ENCODE measurements around the gene POU2F3. TPM values are rescaled to one million over a fixed set of nuclear protein-coding genes. Genes with fewer than 3 reads are reported as not detected.

Gene POU2F3
- total RNA-seq, 1 experiment from 2014 or later = 0.62 TPM

- Histone ChIP-seq H4K20me1 (ENCODE audit: low read length) (no peaks in the 10 kb centered on the region), H3K79me2 (ENCODE audit: low read length) (no peaks in the 10 kb centered on the region), H3K9me3 (ENCODE audit: low read length) (no peaks in the 10 kb centered on the region), H3K9me2 (replicated peaks; ENCODE audit: low read length) (no peaks in the 10 kb centered on the region), H3K4me2 (ENCODE audit: low read length) (no peak overlapping the region), H3K4me3 (ENCODE audit: low read length) (no peak overlapping the region), H2AFZ (ENCODE audit: low read length) (no peak overlapping the region), H3K9ac (ENCODE audit: low read length) (no peak overlapping the region), H3F3A (ENCODE audit: low read length, unreplicated experiment) (no peaks in the 10 kb centered on the region), H3K27ac (ENCODE audit: low read length) (no peak overlapping the region), H3K36me3 (ENCODE audit: low read depth, low read length) (no peaks in the 10 kb centered on the region), H3K4me1 (ENCODE audit: insufficient read depth, low read length) (no peaks in the 10 kb centered on the region; the same call in 1 of the 2 replicates), H3K27me3 (ENCODE audit: low read length) (0 out of 2 replicates have a peak, but pooled peaks cover 2% of the 10 kb centered on the region)
- no peak for ATAC-seq
- no peak for DNase-seq
- ChIA-PET POLR2A (ENCODE audit: unreplicated experiment) (no interaction called here), CTCF (no interaction called here)
- intact Hi-C loops (cut with micrococcal nuclease) = no loop called here
- no TSS peak for BruUV-seq (replicated peaks)
- no peak for TF ChIP-seq EZH2 (IDR thresholded peaks at IDR 0.05; ENCODE audit: low read length, unreplicated experiment)
- no peak for TF ChIP-seq EZH2phosphoT487 (IDR thresholded peaks at IDR 0.05; ENCODE audit: borderline replicate concordance, low read length)
- TF ChIP-seq CTCF (conservative IDR thresholded peaks at IDR 0.05; ENCODE audit: low read depth, low read length) = no peak
Measured at GRCh38 chr11:120284272-120284671, 44.3 kb downstream of the POU2F3 start.

DNA sequence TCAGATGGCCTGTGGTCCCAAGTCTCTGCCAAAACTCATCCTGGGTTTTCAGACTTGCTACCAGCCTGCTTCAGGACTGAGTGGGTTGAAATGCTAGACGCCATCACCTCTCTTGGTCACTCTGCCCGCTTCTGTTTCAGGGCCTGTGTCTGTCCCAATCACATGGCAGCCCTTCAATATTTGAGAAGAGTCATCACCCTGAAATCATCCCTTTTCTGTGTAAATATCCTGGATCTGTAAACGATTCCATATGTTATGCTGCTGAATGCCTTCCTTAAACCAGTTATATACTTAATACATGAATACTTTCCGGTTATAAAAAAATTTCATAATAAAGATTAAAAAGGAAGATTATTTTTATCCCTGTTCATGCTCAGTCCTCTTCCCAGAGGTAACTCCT lies 45.3 kb downstream of the POU2F3 start:
- Histone ChIP-seq H3K79me2 (ENCODE audit: low read length) (no peaks in the 10 kb centered on the region), H3K27ac (ENCODE audit: low read length) (no peak overlapping the region), H3K36me3 (ENCODE audit: low read depth, low read length) (no peaks in the 10 kb centered on the region), H3K9me2 (replicated peaks; ENCODE audit: low read length) (no peaks in the 10 kb centered on the region), H2AFZ (ENCODE audit: low read length) (0 out of 2 replicates have a peak overlapping the region, but pooled peaks have one; percentile 11), H3K4me2 (ENCODE audit: low read length) (no peak overlapping the region), H3F3A (ENCODE audit: low read length, unreplicated experiment) (no peaks in the 10 kb centered on the region), H3K4me3 (ENCODE audit: low read length) (no peak overlapping the region), H3K9me3 (ENCODE audit: low read length) (no peaks in the 10 kb centered on the region), H3K9ac (ENCODE audit: low read length) (no peak overlapping the region), H3K27me3 (ENCODE audit: low read length) (0 out of 2 replicates have a peak, but pooled peaks cover 10% of the 10 kb centered on the region), H4K20me1 (ENCODE audit: low read length) (no peaks in the 10 kb centered on the region), H3K4me1 (ENCODE audit: insufficient read depth, low read length) (no peaks in the 10 kb centered on the region; the same call in 1 of the 2 replicates)
- intact Hi-C loops (cut with micrococcal nuclease) = no loop called here
- ChIA-PET CTCF (no interaction called here), POLR2A (ENCODE audit: unreplicated experiment) (no interaction called here)
- ATAC-seq (peak; percentile 48), DNase-seq (peak; percentile 23)
- no TSS peak for BruUV-seq (replicated peaks)
- TF ChIP-seq CTCF (conservative IDR thresholded peaks at IDR 0.05; ENCODE audit: low read depth, low read length) = no peak
- TF ChIP-seq EZH2 (IDR thresholded peaks at IDR 0.05; ENCODE audit: low read length, unreplicated experiment) = no peak
- no peak for TF ChIP-seq EZH2phosphoT487 (IDR thresholded peaks at IDR 0.05; ENCODE audit: borderline replicate concordance, low read length)

DNA sequence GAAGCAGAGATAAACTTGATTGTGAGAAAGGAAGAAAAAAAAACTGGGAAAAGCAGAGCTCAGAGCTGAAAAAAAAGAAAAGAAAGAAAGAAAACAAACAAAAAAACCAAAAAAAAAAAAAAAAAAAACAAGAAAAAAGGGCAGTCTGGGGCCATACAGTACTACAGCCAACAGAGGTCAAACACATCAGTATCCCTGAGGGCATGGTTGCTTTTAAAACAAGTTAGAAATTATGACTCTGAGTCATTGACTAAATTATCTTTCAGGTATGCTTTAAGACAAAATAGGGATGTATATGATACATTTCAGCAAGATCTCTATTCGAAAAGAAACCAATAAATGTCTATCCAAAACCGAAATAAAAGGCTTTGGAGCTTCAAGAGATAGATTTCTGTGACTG lies 48.1 kb downstream of the POU2F3 start:
- Histone ChIP-seq H3K9me3 (ENCODE audit: low read length) (no peaks in the 10 kb centered on the region), H3K79me2 (ENCODE audit: low read length) (no peaks in the 10 kb centered on the region), H3K9ac (ENCODE audit: low read length) (no peak overlapping the region), H3K4me3 (ENCODE audit: low read length) (no peak overlapping the region), H3K4me1 (ENCODE audit: insufficient read depth, low read length) (no peaks in the 10 kb centered on the region; the same call in 1 of the 2 replicates), H2AFZ (ENCODE audit: low read length) (no peak overlapping the region), H3K4me2 (ENCODE audit: low read length) (no peak overlapping the region), H3F3A (ENCODE audit: low read length, unreplicated experiment) (no peaks in the 10 kb centered on the region), H3K9me2 (replicated peaks; ENCODE audit: low read length) (no peaks in the 10 kb centered on the region), H4K20me1 (ENCODE audit: low read length) (no peaks in the 10 kb centered on the region), H3K27ac (ENCODE audit: low read length) (no peak overlapping the region), H3K27me3 (ENCODE audit: low read length) (peaks cover 26% of the 10 kb centered on the region), H3K36me3 (ENCODE audit: low read depth, low read length) (no peaks in the 10 kb centered on the region)
- intact Hi-C loops (cut with micrococcal nuclease) = no loop called here
- TF ChIP-seq EZH2 (IDR thresholded peaks at IDR 0.05; ENCODE audit: low read length, unreplicated experiment) (no peak), CTCF (conservative IDR thresholded peaks at IDR 0.05; ENCODE audit: low read depth, low read length) (no peak), EZH2phosphoT487 (IDR thresholded peaks at IDR 0.05; ENCODE audit: borderline replicate concordance, low read length) (no peak)
- ATAC-seq (peak; percentile 27; the same call in 1 of the 2 replicates), DNase-seq (peak; percentile 40)
- ChIA-PET POLR2A (ENCODE audit: unreplicated experiment) (no interaction called here), CTCF (no interaction called here)
- no TSS peak for BruUV-seq (replicated peaks)
